Stimulated activated CD4-positive, alpha-beta T cell treated with anti-CD3 and anti-CD28 coated beads, Interleukin-2, amount 100 ng/mL, for 48 hours (primary cell): ENCODE results near the gene SLC35C1.
"Not testable (repeated sequence)": the region's sequence is repeated elsewhere in the genome, so short reads cannot be mapped to it uniquely, and the experiment has no call there.

Experiments used
- DNase-seq, 2 donors: peaks; one replicate each; pipeline ENCODE4 v3.0.0-alpha.2; 2020

The SLC35C1 gene

GRCh38 chr11:45811571-45812290 is 6.8 kb downstream of the SLC35C1 start:
- DNase-seq = no peak

DNA sequence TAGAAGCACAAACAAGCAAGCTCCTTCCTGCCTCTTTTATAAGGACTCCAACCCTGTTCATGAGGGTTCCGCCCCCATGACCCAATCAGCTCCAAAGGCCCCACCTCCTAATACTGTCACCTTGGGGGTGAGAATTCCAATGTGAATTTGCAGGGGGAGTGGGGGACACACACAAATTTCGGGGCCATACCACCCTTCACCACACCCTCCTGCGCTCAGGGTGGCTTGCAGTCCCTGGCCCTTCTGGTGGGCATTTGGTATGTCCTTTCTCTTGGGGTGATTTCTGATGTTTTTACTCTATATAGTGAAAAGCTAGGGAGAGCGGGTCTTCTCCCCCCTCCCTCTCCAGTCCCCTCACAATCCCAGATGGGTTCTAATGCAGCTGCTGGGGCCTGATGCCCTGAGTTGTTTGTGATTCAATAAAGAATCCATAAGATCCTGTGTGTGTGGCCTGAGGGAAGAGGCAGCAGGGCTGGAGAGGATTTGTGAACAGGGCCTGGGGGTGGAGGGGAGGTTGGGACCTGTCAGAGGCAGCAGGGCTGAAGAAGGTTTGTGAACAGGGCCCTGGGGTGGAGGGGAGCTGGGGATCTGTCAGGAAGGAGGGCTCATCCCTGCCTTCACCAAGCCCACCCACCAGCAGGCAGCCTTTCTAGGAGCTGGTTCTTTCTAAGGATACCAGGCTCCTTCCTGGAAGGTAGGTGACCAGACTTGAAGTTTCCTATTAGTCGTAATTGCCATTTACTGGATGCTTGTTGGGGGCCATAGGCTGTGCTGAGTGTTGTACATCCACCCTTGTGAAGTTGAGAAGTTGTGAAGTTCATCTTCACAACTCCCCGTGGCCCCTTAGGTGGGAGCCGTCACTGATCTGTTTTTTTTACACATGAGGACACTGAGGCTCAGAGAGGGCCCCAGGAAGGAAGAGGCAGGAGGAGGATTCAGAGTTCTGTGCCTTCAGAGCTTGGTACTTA is 7.9 kb downstream of the SLC35C1 start:
- DNase-seq = no peak

- DNase-seq = no peak
Measured at GRCh38 chr11:45815747-45816146, 10.8 kb downstream of the SLC35C1 start.

- DNase-seq = no peak
Measured at GRCh38 chr11:45816614-45817013, 11.7 kb downstream of the SLC35C1 start.

- no peak for DNase-seq
Measured at GRCh38 chr11:45817191-45817590, 12.2 kb downstream of the SLC35C1 start.

DNA sequence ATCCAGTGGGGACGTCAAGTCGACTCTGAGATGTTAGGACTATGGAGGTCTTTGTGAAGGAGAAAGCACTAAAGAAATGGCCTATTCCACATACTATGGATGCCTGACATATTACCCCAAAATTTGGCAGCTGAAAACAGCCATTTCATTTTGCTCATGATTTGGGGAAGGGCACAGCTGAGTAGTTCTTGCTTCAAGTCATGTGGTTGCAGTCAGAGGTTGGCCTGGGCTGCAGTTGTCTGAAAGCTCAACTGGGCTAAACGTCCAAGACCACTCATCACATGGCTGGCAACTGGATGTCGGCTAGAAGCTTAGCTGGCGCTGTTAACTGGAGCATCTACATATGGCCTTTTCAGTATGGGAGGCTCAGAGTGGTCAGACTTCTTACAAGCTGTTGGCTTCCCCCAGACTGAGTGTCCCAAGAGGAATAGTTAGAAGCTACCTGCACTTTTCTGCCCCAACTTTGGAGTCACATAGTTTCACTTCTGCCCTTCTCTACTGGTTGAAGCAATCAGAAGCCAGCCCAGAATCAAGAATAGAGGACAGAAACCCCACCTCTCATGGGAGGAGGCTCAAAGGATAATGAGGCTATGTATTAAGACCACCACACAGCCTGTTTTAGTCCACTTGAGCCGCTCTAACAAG is 14.1 kb downstream of the SLC35C1 start:
- DNase-seq = no peak

- no peak for DNase-seq
Measured at GRCh38 chr11:45820211-45820857, 15.4 kb downstream of the SLC35C1 start.

DNA sequence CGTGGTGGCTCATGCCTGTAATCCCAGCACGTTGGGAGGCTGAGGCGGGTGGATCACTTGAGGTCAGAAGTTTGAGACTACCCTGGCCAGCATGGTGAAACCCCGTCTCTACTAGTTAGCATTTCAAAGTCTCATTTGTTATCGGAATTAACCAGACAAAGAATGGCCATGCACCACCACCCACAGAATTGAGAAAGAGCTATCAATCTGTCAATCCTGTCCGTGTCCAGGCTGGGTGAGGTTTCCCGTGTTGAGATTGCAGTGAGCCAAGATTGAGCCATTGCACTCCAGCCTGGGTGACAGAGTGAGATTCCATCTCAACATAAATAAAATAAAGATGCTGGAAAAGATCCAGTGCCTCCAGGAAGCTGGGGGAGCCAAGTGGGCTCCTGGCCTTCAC is 21.5 kb downstream of the SLC35C1 start:
- DNase-seq = not testable (repeated sequence)

- no peak for DNase-seq
Measured at GRCh38 chr11:45827123-45827522, 22.2 kb downstream of the SLC35C1 start.

DNA sequence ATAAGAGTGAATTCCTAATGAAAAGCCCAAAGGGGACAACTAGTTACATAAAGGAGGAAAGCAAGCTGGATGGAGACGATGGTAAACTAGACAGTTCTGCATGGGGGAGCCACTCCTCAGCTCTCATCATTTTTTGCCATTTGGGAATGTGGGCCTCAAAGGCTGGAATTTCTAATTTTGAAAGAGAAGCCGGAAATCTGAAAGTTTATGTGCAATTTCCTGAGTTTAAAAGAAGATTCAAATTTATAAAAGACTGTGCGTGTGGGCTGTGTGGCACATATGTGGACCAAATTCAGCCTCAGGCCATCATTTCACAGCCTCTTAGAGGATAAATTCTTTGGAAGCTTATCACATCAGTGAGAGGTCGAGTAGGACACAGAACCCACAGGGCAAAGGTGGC is 24.0 kb downstream of the SLC35C1 start:
- no peak for DNase-seq

DNA sequence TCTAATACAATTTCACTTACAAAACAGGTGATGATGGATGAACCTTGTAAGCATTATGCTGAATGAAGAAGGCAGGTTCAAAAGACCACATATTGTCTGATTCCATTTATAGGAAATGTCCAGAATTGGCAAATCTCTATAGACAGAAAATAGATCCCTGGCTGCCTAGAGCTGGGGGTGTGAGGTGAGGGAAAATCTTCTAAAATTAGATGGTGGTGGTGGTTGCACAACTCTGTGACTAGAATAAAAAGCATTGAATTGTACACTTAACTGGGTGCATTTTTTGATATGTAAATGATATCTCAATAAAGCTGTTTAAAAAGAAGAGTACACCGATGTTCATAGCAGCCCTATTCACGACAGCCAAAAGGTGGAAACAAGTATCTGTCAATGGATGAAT is 25.6 kb downstream of the SLC35C1 start:
- no peak for DNase-seq

GRCh38 chr11:45832811-45833441 is 28.0 kb downstream of the SLC35C1 start:
- DNase-seq = no peak

DNA sequence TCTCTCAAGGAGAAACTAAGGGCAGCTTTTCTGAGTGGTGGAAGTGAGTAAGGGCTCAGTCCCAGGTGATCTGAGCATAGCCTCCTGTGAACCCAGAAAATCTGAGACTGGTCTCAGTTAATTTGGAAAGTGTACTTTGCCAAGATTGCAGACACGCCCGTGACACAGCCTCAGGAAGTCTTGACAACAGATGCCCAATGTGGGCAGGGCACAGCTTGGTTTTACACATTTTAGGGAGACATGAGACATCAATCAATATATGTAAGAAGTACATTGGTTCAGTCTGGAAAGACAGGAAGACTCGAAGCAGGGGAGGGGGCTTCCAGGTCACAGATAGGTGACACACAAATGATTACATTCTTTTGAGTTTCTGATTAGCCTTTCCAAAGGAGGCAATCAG is 28.8 kb downstream of the SLC35C1 start:
- DNase-seq = no peak

DNA sequence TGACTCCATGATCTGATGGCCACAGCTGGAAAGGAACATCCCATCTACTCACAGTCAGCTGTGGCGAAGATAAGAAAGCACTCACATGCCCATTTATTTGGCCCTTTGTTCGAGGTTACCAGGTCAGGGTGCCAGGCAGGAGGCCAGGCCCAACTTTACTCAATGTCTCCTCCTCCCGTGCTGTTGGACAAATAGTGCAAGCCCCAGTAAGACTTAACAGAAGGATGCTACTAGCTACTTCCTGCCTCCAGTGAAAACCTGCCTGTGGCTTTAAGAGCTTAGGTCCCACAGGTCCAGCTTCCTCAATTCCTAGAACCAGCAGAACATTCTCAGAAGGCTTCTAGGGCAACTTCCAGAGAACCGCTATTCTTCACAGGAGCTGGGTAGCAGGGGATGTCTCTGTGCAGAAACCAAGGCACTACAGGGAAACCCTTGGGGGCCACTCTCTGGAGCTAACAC is 29.4 kb downstream of the SLC35C1 start:
- peak in 1 of 2 donors; percentile 12 for DNase-seq

DNA sequence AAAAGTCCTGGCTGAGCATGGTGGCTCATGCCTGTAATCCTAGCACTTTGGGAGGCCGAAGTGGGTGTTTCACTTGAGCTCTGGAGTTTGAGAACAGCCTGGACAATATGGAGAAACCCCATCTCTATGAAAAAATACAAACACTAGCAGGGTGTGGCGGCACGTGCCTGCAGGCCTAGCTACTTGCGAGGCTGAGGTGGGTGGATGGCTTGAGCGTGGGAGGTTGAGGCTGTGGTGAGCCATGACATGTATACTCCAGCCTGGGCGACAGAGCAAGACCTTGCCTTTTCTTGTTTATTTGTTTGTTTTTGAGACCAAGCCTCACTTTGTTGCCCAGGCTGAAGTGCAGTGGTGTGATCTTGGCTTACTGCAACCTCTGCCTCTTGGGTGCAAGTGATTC is 34.3 kb downstream of the SLC35C1 start:
- no peak for DNase-seq

GRCh38 chr11:45840251-45840650 is 35.3 kb downstream of the SLC35C1 start:
- DNase-seq = not testable (repeated sequence)

DNA sequence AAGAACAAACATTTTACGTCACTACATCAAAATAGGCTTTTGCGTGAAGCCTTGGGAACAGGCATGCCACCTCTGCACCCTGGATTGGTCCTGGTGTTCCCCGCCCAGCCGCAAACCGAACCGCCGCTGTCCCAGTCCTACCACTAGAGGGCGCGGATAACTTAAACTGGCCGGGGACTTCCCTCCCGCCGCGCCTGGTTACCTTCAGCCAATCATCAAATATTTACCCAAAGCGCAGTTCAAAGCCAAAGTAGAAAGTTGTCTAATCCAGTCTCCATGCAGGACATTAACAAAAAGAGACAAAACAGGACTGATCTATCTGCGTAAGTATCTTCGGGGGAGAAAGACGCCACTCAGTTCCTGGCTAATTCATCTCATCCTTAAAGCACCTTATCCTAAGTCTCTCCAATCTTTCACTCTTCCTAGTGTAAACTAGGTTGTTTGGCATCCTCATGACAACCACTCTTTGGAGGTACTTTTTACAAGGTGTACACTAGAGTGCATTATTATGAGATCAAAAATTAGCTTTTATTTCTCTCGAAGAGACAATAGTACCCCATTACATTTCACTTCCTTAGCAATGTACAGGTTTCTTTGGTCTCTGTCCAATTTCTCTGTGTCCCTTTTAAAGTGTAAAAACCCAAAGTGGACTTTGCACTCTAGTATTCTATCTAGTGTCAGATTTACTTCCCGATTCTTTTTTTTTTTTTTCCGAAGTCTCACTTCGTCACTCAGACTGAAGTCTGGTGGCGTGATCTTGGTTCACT is 38.4 kb downstream of the SLC35C1 start:
- DNase-seq = peak; percentile 89 to 90

GRCh38 chr11:45844822-45845578 is 40.1 kb downstream of the SLC35C1 start:
- DNase-seq = no peak

DNA sequence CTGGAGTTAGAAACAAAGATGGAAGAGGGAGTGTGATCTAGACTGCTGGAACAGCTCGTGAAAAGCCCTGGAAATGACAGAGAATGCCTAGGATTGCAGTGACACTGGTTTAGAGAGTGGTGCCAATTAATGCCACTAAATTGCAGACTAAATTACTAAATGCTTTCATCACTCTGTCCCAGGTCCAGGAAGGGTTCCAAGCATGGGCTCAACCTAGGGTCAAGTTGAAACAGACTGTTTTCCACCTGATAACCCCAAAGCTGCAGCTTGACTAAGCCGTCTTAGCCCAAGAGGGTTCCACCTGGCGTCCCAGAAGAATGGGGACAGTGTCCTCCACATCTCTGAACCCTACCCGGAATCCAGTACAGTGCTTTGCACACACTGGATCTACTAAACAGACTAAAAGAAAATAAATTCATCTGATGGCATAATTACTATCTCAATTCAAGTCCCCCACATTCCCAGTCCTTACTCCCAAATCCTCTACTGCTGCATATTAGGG is 41.3 kb downstream of the SLC35C1 start:
- no peak for DNase-seq
